Ovary (tissue), 9 donors: ENCODE results near the gene SIGLEC11. TPM values are rescaled to one million over a fixed set of nuclear protein-coding genes. Genes with fewer than 3 reads are reported as not detected.
A peak's percentile ranks its signal among the peaks of the same experiment; 100 is the strongest.

ENCODE experiments used
- DNase-seq, 5 donors: peaks; one replicate each; pipeline ENCODE4 v3.0.0-alpha.2; 2019 to 2020
- H3K27ac ChIP-seq, 2 donors: fragments of 200-600 bp; one replicate each; pipeline versions ENCODE4 v1.5.1 to v1.8.0; 2019 to 2022
- H3K27me3 ChIP-seq: fragments of 200-600 bp; one replicate; pipeline ENCODE4 v1.8.0; 2022
- H3K36me3 ChIP-seq: fragments of 200-600 bp; sonication (generic); one replicate; pipeline ENCODE4 v1.5.1; 2019
- H3K4me1 ChIP-seq: one replicate; pipeline ENCODE4 v1.8.1; 2013; ENCODE audit warnings: mild to moderate bottlenecking, moderate library complexity; ENCODE audit not compliant: insufficient read depth
- H3K4me3 ChIP-seq: fragments of 200-600 bp; sonication (generic); one replicate; pipeline ENCODE4 v1.5.1; 2017
- H3K9me3 ChIP-seq, 2 donors: fragments of 200-600 bp in 1 of 2; sonication (generic) in 1 of 2; one replicate each; pipeline versions ENCODE4 v1.5.1 to v1.8.1; 2013 to 2019; ENCODE audit warnings: mild to moderate bottlenecking in 1 of 2, moderate library complexity in 1 of 2
- CTCF ChIP-seq, 3 donors: fragments of 450-650 bp in 2 of 3; fragments of 200-600 bp in 1 of 3; IDR thresholded peaks; one replicate each; pipeline versions ENCODE4 v1.5.1 to v1.8.0; 2016 to 2022; ENCODE audit warnings: antibody characterized with exemption in 3 of 3, mild to moderate bottlenecking in 1 of 3
- EP300 ChIP-seq: sonication (generic); formaldehyde crosslinking; IDR thresholded peaks from one replicate; pipeline ENCODE4 v1.6.1; 2017; ENCODE audit warnings: antibody characterized with exemption
- POLR2A ChIP-seq: fragments of 450-650 bp; IDR thresholded peaks from one replicate; pipeline ENCODE4 v1.6.1; 2017; ENCODE audit warnings: antibody characterized with exemption, mild to moderate bottlenecking, moderate library complexity
- WGBS, 3 donors: extraction: QIAGEN DNeasy Blood & Tissue Kit in 1 of 3; methylation state at CpG; one replicate each; pipeline versions ENCODE4 v1.1.5 to v1.1.7; 2013 to 2017; 5-methylcytosine and 5-hydroxymethylcytosine counted together
- intact Hi-C, 4 donors: fragments of 100-400 bp; cut with DNase I; formaldehyde crosslinking; loops; one replicate each; pipeline versions ENCODE4 v1.11.0 to v1.15.1; 2022 to 2023
- polyA plus RNA-seq, 2 donors: library from polyadenylated mRNA; stranded (reverse); fragments of 200-250 nt in 1 of 2; fragments of 350-450 nt in 1 of 2; fragmentation: Illumina TruSeq in 1 of 2; extraction: RNeasy Lipid Tissue Mini Kit (QIAGEN cat#74804) in 1 of 2; gene quantifications; one replicate each; pipeline ENCODE4 v1.2.3, GENCODE V29; 2013 to 2014
- total RNA-seq, 7 donors: library from RNA; depleted of rRNA in 2 of 7; stranded (reverse); fragments of >200 nt in 2 of 7; fragmentation: NEBNext Ultra II Directional in 3 of 7; extraction: Animal tissue kit (Norgen Biotek cat#: 25700) in 3 of 7; gene quantifications; one replicate each; pipeline versions ENCODE4 v1.1.0 to v1.2.4, GENCODE V29; 2016 to 2023
- donor health status: DM: no; HTN: no; CAD: no; lungs with moderate emphysema.
- donor health status: DM: no; HTN: no; CAD: no.
- donor health status: Bipolar disorder and iron deficiency.
- donor health status: DM: yes; HTN: yes; CAD: no.
- donor health status: DM: no; HTN: no; CAD: no.
- donor health status: DM: yes; HTN: yes; CAD: no.

The SIGLEC11 gene
- total and polyA plus RNA-seq, 9 donors: 43.3 to 117 (median 77.6) TPM

GRCh38 chr19:49940482-49940791 lies 20.5 kb downstream of the SIGLEC11 start:
- TF ChIP-seq CTCF (IDR thresholded peaks at IDR 0.05) (no peak), POLR2A (no peak), EP300 (no peak)
- H3K27ac ChIP-seq: peak overlapping the region in 1 of 2 donors; percentile 51
- WGBS, 3 donors: 85 to 93% (median 90%) methylated on average over 5 of the region's 5 CpGs
- intact Hi-C loops: no loop called here
- H3K36me3 ChIP-seq: no peaks in the 10 kb centered on the region
- no peak overlapping the region for H3K4me3 ChIP-seq
- DNase-seq: no peak
- H3K4me1 ChIP-seq: peaks cover 11% of the 10 kb centered on the region
- no peaks in the 10 kb centered on the region for H3K27me3 ChIP-seq
- no peaks in the 10 kb centered on the region for H3K9me3 ChIP-seq

- intact Hi-C loops: loop anchor here in 2 of 4 donors (2.0 to 5.0 kb wide), 2 partner anchors 39 to 42 kb away; no protein-coding TSS in a partner anchor
- Histone ChIP-seq H3K4me1 (peaks cover 11% of the 10 kb centered on the region), H3K9me3 (no peaks in the 10 kb centered on the region), H3K36me3 (no peaks in the 10 kb centered on the region), H3K4me3 (no peak overlapping the region), H3K27ac (peak overlapping the region in 1 of 2 donors; percentile 51), H3K27me3 (no peaks in the 10 kb centered on the region)
- 78 to 86% (median 81%) methylated on average over 7 of the region's 7 CpGs for WGBS, 3 donors
- DNase-seq: no peak
- TF ChIP-seq CTCF (IDR thresholded peaks at IDR 0.05): no peak
- no peak for TF ChIP-seq EP300
- TF ChIP-seq POLR2A: no peak
Observed at GRCh38 chr19:49939721-49940481, 21.1 kb downstream of the SIGLEC11 start.

GRCh38 chr19:49938662-49939061 lies 22.3 kb downstream of the SIGLEC11 start:
- Histone ChIP-seq H3K9me3 (no peaks in the 10 kb centered on the region), H3K4me1 (peaks cover 9% of the 10 kb centered on the region), H3K27ac (peak overlapping the region in 1 of 2 donors; percentile 31), H3K27me3 (no peaks in the 10 kb centered on the region), H3K4me3 (no peak overlapping the region), H3K36me3 (no peaks in the 10 kb centered on the region)
- 1 to 17% (median 8%) methylated on average over 4 of the region's 4 CpGs for WGBS, 3 donors
- TF ChIP-seq EP300 (no peak), POLR2A (no peak), CTCF (IDR thresholded peaks at IDR 0.05) (no peak)
- intact Hi-C loops: loop anchor here in 2 of 4 donors (2.0 to 5.0 kb wide), 2 partner anchors 40 to 44 kb away; no protein-coding TSS in a partner anchor
- peak in 4 of 5 donors; percentile 54 to 70 (median 66) for DNase-seq

DNA sequence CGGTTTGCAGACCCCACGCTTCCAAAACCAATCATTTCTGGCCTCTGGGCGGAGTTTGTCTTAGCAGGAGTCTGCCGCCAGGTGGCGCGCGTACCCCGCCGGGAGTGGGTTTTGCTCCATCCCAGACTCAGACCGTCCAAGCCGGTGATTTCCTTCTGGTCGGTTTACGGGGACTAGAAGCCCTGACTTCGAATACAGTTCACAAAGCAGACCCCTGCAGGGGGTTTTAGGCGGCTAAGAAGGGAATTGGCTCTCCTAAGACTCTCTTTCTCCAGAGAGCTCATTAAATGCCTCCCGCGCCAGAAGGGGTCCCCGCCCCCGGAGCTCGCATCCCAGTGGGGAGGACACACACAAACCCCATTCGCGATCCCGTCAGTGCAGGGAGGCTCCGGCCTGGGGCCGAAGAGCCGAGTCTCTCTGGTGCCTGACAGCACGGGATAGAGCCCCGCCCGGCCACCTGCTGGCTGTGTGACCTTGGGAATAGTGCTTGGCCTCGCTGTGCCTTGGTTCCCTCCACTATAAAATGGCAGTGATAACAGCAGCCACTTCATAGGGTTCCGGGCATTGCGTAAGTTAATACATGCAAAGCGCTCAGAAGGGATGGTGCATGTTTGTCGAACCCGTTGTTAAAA lies 23.1 kb downstream of the SIGLEC11 start:
- H3K9me3 ChIP-seq: no peaks in the 10 kb centered on the region
- WGBS, 3 donors: 7 to 11% (median 7%) methylated on average over 35 of the region's 35 CpGs
- intact Hi-C loops: loop anchor here (2.0 to 5.0 kb wide), 5 partner anchors 41 to 47 kb away; no protein-coding TSS in a partner anchor
- H3K36me3 ChIP-seq: no peaks in the 10 kb centered on the region
- peak overlapping the region; percentile 31 to 40 for H3K27ac ChIP-seq
- TF ChIP-seq POLR2A (no peak), CTCF (IDR thresholded peaks at IDR 0.05) (peak; percentile 95 to 98 (median 97))
- no peak overlapping the region for H3K4me3 ChIP-seq
- peaks cover 9% of the 10 kb centered on the region for H3K4me1 ChIP-seq
- no peaks in the 10 kb centered on the region for H3K27me3 ChIP-seq
- peak; percentile 81 to 91 (median 90) for DNase-seq
